ENCODE measurements around the gene SEC14L1. TPM values are rescaled to one million over a fixed set of nuclear protein-coding genes. Genes with fewer than 3 reads are reported as not detected.

The SEC14L1 gene
- total RNA-seq, 1 donor from 2014 or later, result 79.6 TPM

DNA sequence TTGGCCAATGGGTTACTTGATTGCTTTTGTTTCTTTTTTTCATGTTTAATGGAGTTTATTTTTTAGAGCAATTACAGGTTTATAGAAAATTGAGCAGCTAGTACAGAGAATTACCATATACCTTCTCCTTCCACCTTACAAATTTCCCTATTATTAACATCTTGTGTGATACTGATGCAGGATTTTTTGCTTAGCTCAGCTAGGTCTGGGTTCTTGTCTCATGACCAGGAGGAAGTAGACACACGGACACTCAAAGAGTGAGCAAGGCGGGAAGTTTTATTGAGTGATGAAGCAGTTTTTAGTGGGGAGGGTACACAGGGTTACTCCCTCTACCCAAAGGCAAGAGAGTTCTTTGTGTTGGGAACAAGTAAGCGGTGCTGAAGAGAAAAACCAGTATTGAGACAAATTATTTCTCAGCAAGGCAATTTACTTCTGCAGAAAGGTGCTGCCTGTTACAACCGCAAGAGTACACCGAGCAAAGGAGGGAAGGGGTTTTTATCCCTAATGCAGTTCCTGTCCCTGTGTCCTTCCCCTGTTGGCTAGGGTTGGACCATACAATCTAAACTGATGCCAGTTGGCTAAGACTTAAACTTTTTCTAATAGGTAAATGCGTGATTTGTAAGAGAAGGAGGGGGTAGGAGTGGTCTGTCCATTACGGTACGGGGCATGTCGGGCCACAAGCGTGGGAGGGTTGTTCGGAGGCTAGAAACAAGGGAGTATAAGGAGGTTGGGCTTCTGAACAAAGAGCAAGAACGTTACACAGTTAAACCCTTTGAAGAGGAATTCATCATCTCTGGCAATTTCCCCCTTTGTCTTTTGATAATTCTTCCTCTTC, 26.9 kb downstream of the SEC14L1 start:
- peaks cover 37% of the 10 kb centered on the region for H3K4me1 Mint-ChIP-seq
- H3K9me3 Mint-ChIP-seq, result peaks cover 15% of the 10 kb centered on the region
- peaks cover 62% of the 10 kb centered on the region for H3K36me3 Mint-ChIP-seq (ENCODE audit: low read depth)
- POLR2A ChIA-PET, result interaction anchor here (0.9 kb wide), 1 partner anchor 79 kb away, joined by 4 read pairs; no protein-coding TSS in a partner anchor
- DNase-seq, result no peak
- H3K4me3 Mint-ChIP-seq, result no peak overlapping the region
- TF ChIP-seq, protein P1, sequence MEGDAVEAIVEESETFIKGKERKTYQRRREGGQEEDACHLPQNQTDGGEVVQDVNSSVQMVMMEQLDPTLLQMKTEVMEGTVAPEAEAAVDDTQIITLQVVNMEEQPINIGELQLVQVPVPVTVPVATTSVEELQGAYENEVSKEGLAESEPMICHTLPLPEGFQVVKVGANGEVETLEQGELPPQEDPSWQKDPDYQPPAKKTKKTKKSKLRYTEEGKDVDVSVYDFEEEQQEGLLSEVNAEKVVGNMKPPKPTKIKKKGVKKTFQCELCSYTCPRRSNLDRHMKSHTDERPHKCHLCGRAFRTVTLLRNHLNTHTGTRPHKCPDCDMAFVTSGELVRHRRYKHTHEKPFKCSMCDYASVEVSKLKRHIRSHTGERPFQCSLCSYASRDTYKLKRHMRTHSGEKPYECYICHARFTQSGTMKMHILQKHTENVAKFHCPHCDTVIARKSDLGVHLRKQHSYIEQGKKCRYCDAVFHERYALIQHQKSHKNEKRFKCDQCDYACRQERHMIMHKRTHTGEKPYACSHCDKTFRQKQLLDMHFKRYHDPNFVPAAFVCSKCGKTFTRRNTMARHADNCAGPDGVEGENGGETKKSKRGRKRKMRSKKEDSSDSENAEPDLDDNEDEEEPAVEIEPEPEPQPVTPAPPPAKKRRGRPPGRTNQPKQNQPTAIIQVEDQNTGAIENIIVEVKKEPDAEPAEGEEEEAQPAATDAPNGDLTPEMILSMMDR (IDR thresholded peaks at IDR 0.05), result no peak
- CTCF ChIA-PET, result no interaction called here
- intact Hi-C loops (cut with micrococcal nuclease), result no loop called here
- ATAC-seq (ENCODE audit: low read depth), result no peak
- H3K27ac Mint-ChIP-seq, result no peak overlapping the region
- H3K27me3 Mint-ChIP-seq, result no peaks in the 10 kb centered on the region

DNA sequence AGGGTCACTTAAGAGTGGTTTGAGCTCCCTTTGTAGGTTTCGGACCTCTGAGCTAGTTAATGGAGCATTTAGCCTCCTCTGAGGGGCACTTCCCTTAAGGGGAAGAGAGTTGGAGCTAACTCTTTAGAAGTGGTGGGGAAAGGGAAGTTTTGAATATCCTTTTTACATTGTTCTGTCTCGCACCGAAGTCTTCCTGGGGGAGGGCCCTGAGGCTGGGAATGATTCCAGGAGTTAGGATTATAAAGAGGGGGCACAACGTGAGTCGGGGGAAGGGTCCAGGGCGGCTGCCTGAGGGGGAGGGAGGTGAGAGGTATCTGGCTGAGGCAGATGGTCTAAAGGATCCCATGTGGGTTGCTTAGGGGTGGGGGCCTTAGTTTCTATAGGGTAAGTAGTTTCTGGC, 32.3 kb downstream of the SEC14L1 start:
- H3K4me1 Mint-ChIP-seq, result no peaks in the 10 kb centered on the region
- H3K9me3 Mint-ChIP-seq, result peaks cover 26% of the 10 kb centered on the region
- ChIA-PET POLR2A (no interaction called here), CTCF (no interaction called here)
- no peaks in the 10 kb centered on the region for H3K27me3 Mint-ChIP-seq
- intact Hi-C loops (cut with micrococcal nuclease), result no loop called here
- TF ChIP-seq, protein P1 (IDR thresholded peaks at IDR 0.05), result no peak
- no peak overlapping the region for H3K27ac Mint-ChIP-seq
- H3K4me3 Mint-ChIP-seq, result no peak overlapping the region
- H3K36me3 Mint-ChIP-seq (ENCODE audit: low read depth), result peaks cover 60% of the 10 kb centered on the region
- DNase-seq, result no peak
- no peak for ATAC-seq (ENCODE audit: low read depth)

DNA sequence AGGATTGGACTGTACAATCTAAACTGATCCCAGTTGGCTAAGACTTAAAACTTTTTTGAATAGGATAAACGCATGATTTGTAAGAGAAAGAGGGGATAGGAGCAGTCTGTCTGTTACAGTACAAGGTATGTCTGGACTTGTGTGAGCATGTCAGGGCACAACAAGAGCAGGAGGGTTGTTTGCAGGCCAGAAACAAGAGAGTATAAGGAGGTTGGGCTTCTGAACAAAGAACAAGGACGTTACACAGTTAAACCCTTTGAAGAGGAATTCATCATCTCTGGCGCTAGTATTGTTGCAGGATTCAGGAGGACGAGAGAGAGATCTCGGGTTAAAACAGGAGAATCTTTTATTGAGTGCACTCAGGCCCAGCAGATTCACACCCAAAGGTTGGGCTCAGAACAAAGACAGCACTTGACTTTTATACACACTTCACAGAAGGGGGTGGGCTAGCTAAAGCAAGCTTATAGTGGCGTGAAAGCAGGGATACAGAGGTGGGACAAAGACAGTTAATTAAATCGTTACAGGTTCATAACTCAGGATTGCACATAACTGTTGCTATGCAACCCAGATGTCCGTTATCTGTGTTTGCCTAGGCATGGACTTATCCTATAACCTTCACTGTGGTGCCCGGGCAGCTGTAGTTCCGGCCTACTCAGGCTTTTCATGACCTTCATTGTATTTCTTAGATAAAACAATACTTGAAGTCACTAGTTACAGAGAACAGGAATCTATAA, 34.3 kb downstream of the SEC14L1 start:
- no peak overlapping the region for H3K27ac Mint-ChIP-seq
- no peaks in the 10 kb centered on the region for H3K27me3 Mint-ChIP-seq
- intact Hi-C loops (cut with micrococcal nuclease), result no loop called here
- peaks cover 10% of the 10 kb centered on the region for H3K4me1 Mint-ChIP-seq
- no peak overlapping the region for H3K4me3 Mint-ChIP-seq
- ChIA-PET POLR2A (no interaction called here), CTCF (no interaction called here)
- ATAC-seq (ENCODE audit: low read depth) (no peak), DNase-seq (no peak)
- H3K9me3 Mint-ChIP-seq, result peaks cover 21% of the 10 kb centered on the region
- TF ChIP-seq, protein P1 (IDR thresholded peaks at IDR 0.05), result no peak
- H3K36me3 Mint-ChIP-seq (ENCODE audit: low read depth), result peaks cover 52% of the 10 kb centered on the region

GRCh38 chr17:77177002-77177741, 36.4 kb downstream of the SEC14L1 start:
- Mint-ChIP-seq H3K36me3 (ENCODE audit: low read depth) (peaks cover 48% of the 10 kb centered on the region), H3K27ac (no peak overlapping the region), H3K27me3 (no peaks in the 10 kb centered on the region), H3K4me1 (peaks cover 22% of the 10 kb centered on the region), H3K9me3 (peaks cover 21% of the 10 kb centered on the region), H3K4me3 (no peak overlapping the region)
- ChIA-PET CTCF (interaction anchor here (0.6 kb wide), 1 partner anchor 90 kb away, joined by 3 read pairs; no protein-coding TSS in a partner anchor), POLR2A (no interaction called here)
- intact Hi-C loops (cut with micrococcal nuclease), result no loop called here
- no peak for DNase-seq
- ATAC-seq (ENCODE audit: low read depth), result no peak
- TF ChIP-seq, protein P1 (IDR thresholded peaks at IDR 0.05), result no peak
